H9 (cell line): ENCODE results near the gene KCNAB1. TPM values are rescaled to one million over a fixed set of nuclear protein-coding genes. Genes with fewer than 3 reads are reported as not detected.

Source experiments
- DNase-seq: peaks from one replicate; pipeline ENCODE4 v3.0.0-alpha.2; 2017
- H2AFZ ChIP-seq: one replicate; pipeline ENCODE4 v1.6.1; 2013; ENCODE audit warnings: mild to moderate bottlenecking, low read length, control low read depth, moderate library complexity
- H2AK5ac ChIP-seq: 2 replicates; pipeline ENCODE4 v1.6.1; 2013; ENCODE audit warnings: low read length, control low read depth, mixed read lengths; ENCODE audit not compliant: insufficient read length
- H2BK120ac ChIP-seq: one replicate; pipeline ENCODE4 v1.6.1; 2013; ENCODE audit warnings: low read depth, mild to moderate bottlenecking, low read length, control low read depth, inconsistent platforms; ENCODE audit not compliant: poor library complexity, severe bottlenecking
- H2BK12ac ChIP-seq: 2 replicates; pipeline ENCODE4 v1.6.1; 2013; ENCODE audit warnings: low read length, control low read depth, mixed read lengths, low read depth; ENCODE audit not compliant: insufficient read length
- H2BK15ac ChIP-seq: 2 replicates; pipeline ENCODE4 v1.6.1; 2013; ENCODE audit warnings: low read depth, low read length, control low read depth
- H2BK20ac ChIP-seq: one replicate; pipeline ENCODE4 v1.6.1; 2013; ENCODE audit warnings: low read depth, mild to moderate bottlenecking, low read length, control low read depth, inconsistent platforms; ENCODE audit not compliant: poor library complexity, severe bottlenecking
- H2BK5ac ChIP-seq: 2 replicates; pipeline ENCODE4 v1.6.1; 2013; ENCODE audit warnings: low read length, control low read depth, mixed read lengths; ENCODE audit not compliant: insufficient read length
- H3K14ac ChIP-seq: 2 replicates; pipeline ENCODE4 v1.6.1; 2013; ENCODE audit warnings: low read length, control low read depth; ENCODE audit not compliant: insufficient read depth
- H3K18ac ChIP-seq: 2 replicates; pipeline ENCODE4 v1.6.1; 2013; ENCODE audit warnings: low read depth, mild to moderate bottlenecking, mixed read lengths, low read length, control low read depth; ENCODE audit not compliant: insufficient read length
- H3K23ac ChIP-seq: 2 replicates; pipeline ENCODE4 v1.6.1; 2013; ENCODE audit warnings: low read length, control low read depth, mixed read lengths, low read depth; ENCODE audit not compliant: insufficient read length
- H3K23me2 ChIP-seq: 2 replicates; pipeline ENCODE4 v1.6.1; 2013; ENCODE audit warnings: low read depth, mild to moderate bottlenecking, mixed read lengths, low read length, control low read depth; ENCODE audit not compliant: insufficient read length, poor library complexity, severe bottlenecking
- H3K27ac ChIP-seq: 2 replicates; pipeline ENCODE4 v1.5.1; 2013; ENCODE audit warnings: low read length, control low read depth, mixed read lengths, low read depth; ENCODE audit not compliant: insufficient read length
- H3K27me3 ChIP-seq: 2 replicates; pipeline ENCODE4 v1.6.1; 2013; ENCODE audit warnings: low read length, control low read depth, inconsistent platforms; ENCODE audit not compliant: insufficient read depth
- H3K4ac ChIP-seq: 2 replicates; pipeline ENCODE4 v1.6.1; 2013; ENCODE audit warnings: low read depth, mild to moderate bottlenecking, control low read depth, inconsistent platforms, low read length, moderate library complexity
- H3K4me1 ChIP-seq: 2 replicates; pipeline ENCODE4 v1.6.1; 2013; ENCODE audit warnings: low read length, control low read depth, inconsistent platforms; ENCODE audit not compliant: insufficient read depth
- H3K4me2 ChIP-seq: 2 replicates; pipeline ENCODE4 v1.6.1; 2013; ENCODE audit warnings: low read length, control low read depth, mixed read lengths; ENCODE audit not compliant: insufficient read length, insufficient read depth
- H3K56ac ChIP-seq: 2 replicates; pipeline ENCODE4 v1.6.1; 2013; ENCODE audit warnings: low read depth, mild to moderate bottlenecking, mixed read lengths, low read length, control low read depth; ENCODE audit not compliant: insufficient read length
- H3K79me1 ChIP-seq: 2 replicates; pipeline ENCODE4 v1.6.1; 2013; ENCODE audit warnings: low read depth, mild to moderate bottlenecking, moderate library complexity, low read length, control low read depth, inconsistent platforms; ENCODE audit not compliant: insufficient read depth, poor library complexity, severe bottlenecking
- H3K79me2 ChIP-seq: 2 replicates; pipeline ENCODE4 v1.6.1; 2013; ENCODE audit warnings: low read length, control low read depth, inconsistent platforms; ENCODE audit not compliant: insufficient read depth
- H3K9ac ChIP-seq: 2 replicates; pipeline ENCODE4 v1.6.1; 2013; ENCODE audit warnings: low read length, control low read depth, mixed read lengths; ENCODE audit not compliant: insufficient read length; ENCODE audit errors: extremely low read depth
- H3K9me3 ChIP-seq: one replicate; pipeline ENCODE4 v1.6.1; 2013; ENCODE audit warnings: low read depth, low read length, inconsistent platforms; ENCODE audit not compliant: control insufficient read depth
- H3T11ph ChIP-seq: one replicate; pipeline ENCODE4 v1.6.1; 2013; ENCODE audit warnings: mild to moderate bottlenecking, low read length, control low read depth, inconsistent platforms
- H4K20me1 ChIP-seq: one replicate; pipeline ENCODE4 v1.6.1; 2013; ENCODE audit not compliant: control insufficient read depth, insufficient read length, insufficient read depth
- H4K5ac ChIP-seq: 2 replicates; pipeline ENCODE4 v1.6.1; 2013; ENCODE audit warnings: low read depth, mild to moderate bottlenecking, mixed read lengths, low read length, control low read depth; ENCODE audit not compliant: insufficient read length
- H4K8ac ChIP-seq: replicated peaks from 2 replicates; pipeline ENCODE4 v1.6.1; 2013; ENCODE audit warnings: low read length, control low read depth, mixed read lengths, low read depth; ENCODE audit not compliant: insufficient read length
- H4K91ac ChIP-seq: 2 replicates; pipeline ENCODE4 v1.6.1; 2013; ENCODE audit warnings: low read depth, mild to moderate bottlenecking, moderate library complexity, mixed read lengths, low read length, control low read depth; ENCODE audit not compliant: insufficient read length
- H3K27ac Mint-ChIP-seq, 3 experiments: 2 replicates in 2 of 3; 3 replicates in 1 of 3; pipeline ENCODE4 v1.8.0; 2020 to 2021; ENCODE audit warnings: mixed read lengths in 3 of 3, mild to moderate bottlenecking in 1 of 3, moderate library complexity in 1 of 3
- H3K27me3 Mint-ChIP-seq: 2 replicates; pipeline ENCODE4 v1.8.0; 2021; ENCODE audit warnings: low read depth, mild to moderate bottlenecking, moderate library complexity, mixed read lengths
- H3K36me3 Mint-ChIP-seq, 3 experiments: 2 replicates in 2 of 3; 3 replicates in 1 of 3; pipeline ENCODE4 v1.8.0; 2020 to 2021; ENCODE audit warnings: low read depth in 3 of 3, mixed read lengths in 3 of 3; ENCODE audit not compliant: insufficient read depth in 1 of 3
- H3K4me1 Mint-ChIP-seq, 2 experiments: 2 replicates each; pipeline ENCODE4 v1.8.0; 2020; ENCODE audit warnings: mixed read lengths in 2 of 2
- H3K4me3 Mint-ChIP-seq, 2 experiments: 2 replicates in 1 of 2; 3 replicates in 1 of 2; pipeline ENCODE4 v1.8.0; 2020 to 2021; ENCODE audit warnings: mild to moderate bottlenecking in 2 of 2, mixed read lengths in 2 of 2, moderate library complexity in 1 of 2
- H3K9me3 Mint-ChIP-seq, 2 experiments: 2 replicates in 1 of 2; 3 replicates in 1 of 2; pipeline ENCODE4 v1.8.0; 2020; ENCODE audit warnings: mild to moderate bottlenecking in 2 of 2, mixed read lengths in 2 of 2, moderate library complexity in 1 of 2
- CTCF ChIP-seq: fragments of 200-600 bp; sonication (generic); conservative IDR thresholded peaks from 3 replicates; pipeline ENCODE4 v1.8.0; 2021; ENCODE audit warnings: antibody characterized with exemption, mild to moderate bottlenecking
- WGBS: extraction: QIAGEN DNeasy Blood & Tissue Kit; methylation state at CpG from one replicate; pipeline ENCODE4 v1.1.7; 2013; ENCODE audit warnings: missing lambda C conversion rate, low lambda C conversion rate, mixed read lengths; ENCODE audit not compliant: insufficient read length; ENCODE audit errors: extremely low coverage; 5-methylcytosine and 5-hydroxymethylcytosine counted together
- total RNA-seq: library from RNA; stranded (reverse); gene quantifications from 2 replicates; pipeline ENCODE4 v1.2.1, GENCODE V29; 2021

The KCNAB1 gene
- total RNA-seq, 1 experiment from 2014 or later, result 3.7 TPM

- H3K4me3 Mint-ChIP-seq, result no peak overlapping the region
- WGBS, result no CpG with 5 or more reads among the region's 2 CpGs
- Histone ChIP-seq H2BK12ac (no peak overlapping the region), H2AFZ (no peak overlapping the region), H3K4me2 (no peak overlapping the region), H3T11ph (no peak overlapping the region), H3K23me2 (no peaks in the 10 kb centered on the region), H2BK5ac (no peak overlapping the region), H4K91ac (no peak overlapping the region), H2BK20ac (no peak overlapping the region), H3K9ac (no peak overlapping the region), H2BK15ac (no peak overlapping the region), H3K27me3 (no peaks in the 10 kb centered on the region), H4K5ac (no peak overlapping the region), H2BK120ac (no peak overlapping the region), H3K14ac (no peak overlapping the region), H4K20me1 (no peaks in the 10 kb centered on the region), H3K4ac (no peak overlapping the region), H3K79me2 (no peaks in the 10 kb centered on the region), H3K18ac (no peak overlapping the region), H3K79me1 (no peaks in the 10 kb centered on the region), H3K56ac (no peak overlapping the region), H3K23ac (no peak overlapping the region), H3K4me1 (no peaks in the 10 kb centered on the region; the same call in 1 of the 2 replicates), H4K8ac (no peak overlapping the region), H3K9me3 (no peaks in the 10 kb centered on the region), H2AK5ac (no peak overlapping the region), H3K27ac (no peak overlapping the region)
- H3K9me3 Mint-ChIP-seq, result no peaks in the 10 kb centered on the region
- DNase-seq, result no peak
- no peaks in the 10 kb centered on the region for H3K27me3 Mint-ChIP-seq
- no peak overlapping the region for H3K27ac Mint-ChIP-seq
- TF ChIP-seq CTCF, result no peak
- no peaks in the 10 kb centered on the region for H3K36me3 Mint-ChIP-seq
- peaks cover 22 to 26% of the 10 kb centered on the region in 2 experiments for H3K4me1 Mint-ChIP-seq
Measured at GRCh38 chr3:156352728-156353127, 232.3 kb downstream of the KCNAB1 start.
